Measurements from ENCODE around the gene CAB39L. TPM values are rescaled to one million over a fixed set of nuclear protein-coding genes. Genes with fewer than 3 reads are reported as not detected.

Gene CAB39L
- polyA plus RNA-seq, 2 of the 4 experiments (the other 2 are of a cell fraction), result 2.3 to 5.2 TPM

DNA sequence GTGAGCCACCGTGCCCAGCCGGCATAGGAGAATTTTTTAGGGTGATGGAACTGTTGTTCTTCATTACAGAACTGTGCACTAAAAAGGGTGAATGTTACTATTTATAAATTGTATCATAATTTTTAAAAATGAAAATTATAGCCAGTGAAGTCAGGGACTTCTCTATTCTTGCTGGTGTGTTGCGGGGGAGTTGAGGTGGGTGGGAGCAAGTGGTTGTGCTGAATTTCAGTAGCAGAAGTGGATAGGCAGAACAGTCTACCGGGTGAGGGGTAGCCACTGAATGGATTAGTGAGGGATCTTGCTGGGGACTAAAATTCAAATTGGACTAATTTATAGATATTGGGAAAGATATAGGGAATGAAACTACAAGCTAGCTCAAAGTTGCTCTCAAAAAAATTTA is 74.0 kb downstream of the CAB39L start:
- H3K27ac ChIP-seq, result no peak overlapping the region
- H3K4me2 ChIP-seq, result no peak overlapping the region
- DNase-seq (ENCODE audit: low read depth in 1 of 2, low spot score in 1 of 2), result no peak
- H3K4me1 ChIP-seq, result peaks cover 5% of the 10 kb centered on the region; the same call in 2 of the 3 replicates
- no peak for ATAC-seq
- no peaks in the 10 kb centered on the region for H3K9me3 ChIP-seq
- FAIRE-seq, result no peak
- no peak for TF ChIP-seq POLR2AphosphoS2 (conservative IDR thresholded peaks at IDR 0.05; ENCODE audit: low read length)
- TF ChIP-seq CHD4 (IDR thresholded peaks at IDR 0.05; ENCODE audit: borderline replicate concordance), result no peak
- TF ChIP-seq ZFP36 (IDR thresholded peaks at IDR 0.05; ENCODE audit: borderline replicate concordance, partially characterized antibody), result no peak
- no peak for TF ChIP-seq EP300 (IDR thresholded peaks at IDR 0.05)
- TF ChIP-seq RCOR1 (IDR thresholded peaks at IDR 0.05; ENCODE audit: low read depth, low read length), result no peak
- TF ChIP-seq RNF2 (IDR thresholded peaks at IDR 0.05; ENCODE audit: borderline replicate concordance, low read depth), result no peak
- 90% methylated on average over 4 of the region's 4 CpGs for WGBS (ENCODE audit: missing lambda C conversion rate)
- POLR2A ChIA-PET, result no interaction called here
- CTCF ChIA-PET, result no interaction called here
- no peak overlapping the region for H3K4me3 ChIP-seq

- TF ChIP-seq CHD4 (IDR thresholded peaks at IDR 0.05; ENCODE audit: borderline replicate concordance), result no peak
- TF ChIP-seq FOSB (CRISPR knock-in tag; IDR thresholded peaks at IDR 0.05), result no peak
- TF ChIP-seq, protein P1, sequence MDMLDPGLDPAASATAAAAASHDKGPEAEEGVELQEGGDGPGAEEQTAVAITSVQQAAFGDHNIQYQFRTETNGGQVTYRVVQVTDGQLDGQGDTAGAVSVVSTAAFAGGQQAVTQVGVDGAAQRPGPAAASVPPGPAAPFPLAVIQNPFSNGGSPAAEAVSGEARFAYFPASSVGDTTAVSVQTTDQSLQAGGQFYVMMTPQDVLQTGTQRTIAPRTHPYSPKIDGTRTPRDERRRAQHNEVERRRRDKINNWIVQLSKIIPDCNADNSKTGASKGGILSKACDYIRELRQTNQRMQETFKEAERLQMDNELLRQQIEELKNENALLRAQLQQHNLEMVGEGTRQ (IDR thresholded peaks at IDR 0.05), result no peak
- TF ChIP-seq, protein P2, sequence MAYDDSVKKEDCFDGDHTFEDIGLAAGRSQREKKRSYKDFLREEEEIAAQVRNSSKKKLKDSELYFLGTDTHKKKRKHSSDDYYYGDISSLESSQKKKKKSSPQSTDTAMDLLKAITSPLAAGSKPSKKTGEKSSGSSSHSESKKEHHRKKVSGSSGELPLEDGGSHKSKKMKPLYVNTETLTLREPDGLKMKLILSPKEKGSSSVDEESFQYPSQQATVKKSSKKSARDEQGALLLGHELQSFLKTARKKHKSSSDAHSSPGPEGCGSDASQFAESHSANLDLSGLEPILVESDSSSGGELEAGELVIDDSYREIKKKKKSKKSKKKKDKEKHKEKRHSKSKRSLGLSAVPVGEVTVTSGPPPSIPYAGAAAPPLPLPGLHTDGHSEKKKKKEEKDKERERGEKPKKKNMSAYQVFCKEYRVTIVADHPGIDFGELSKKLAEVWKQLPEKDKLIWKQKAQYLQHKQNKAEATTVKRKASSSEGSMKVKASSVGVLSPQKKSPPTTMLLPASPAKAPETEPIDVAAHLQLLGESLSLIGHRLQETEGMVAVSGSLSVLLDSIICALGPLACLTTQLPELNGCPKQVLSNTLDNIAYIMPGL (CRISPR knock-in tag; IDR thresholded peaks at IDR 0.05; ENCODE audit: borderline replicate concordance), result no peak
- no peak for TF ChIP-seq CHD2 (IDR thresholded peaks at IDR 0.05; ENCODE audit: low read length, partially characterized antibody)
- no peak for TF ChIP-seq SREBF2 (IDR thresholded peaks at IDR 0.05)
- no peak for TF ChIP-seq MAZ (IDR thresholded peaks at IDR 0.05; ENCODE audit: borderline replicate concordance, low read depth, low read length)
- no peak for TF ChIP-seq EHMT2 (IDR thresholded peaks at IDR 0.05; ENCODE audit: low read depth)
- no peak for TF ChIP-seq CBX8 (IDR thresholded peaks at IDR 0.05)
- no peak for TF ChIP-seq MYC (IDR thresholded peaks at IDR 0.05; ENCODE audit: borderline replicate concordance, low read length)
- TF ChIP-seq, protein P3, sequence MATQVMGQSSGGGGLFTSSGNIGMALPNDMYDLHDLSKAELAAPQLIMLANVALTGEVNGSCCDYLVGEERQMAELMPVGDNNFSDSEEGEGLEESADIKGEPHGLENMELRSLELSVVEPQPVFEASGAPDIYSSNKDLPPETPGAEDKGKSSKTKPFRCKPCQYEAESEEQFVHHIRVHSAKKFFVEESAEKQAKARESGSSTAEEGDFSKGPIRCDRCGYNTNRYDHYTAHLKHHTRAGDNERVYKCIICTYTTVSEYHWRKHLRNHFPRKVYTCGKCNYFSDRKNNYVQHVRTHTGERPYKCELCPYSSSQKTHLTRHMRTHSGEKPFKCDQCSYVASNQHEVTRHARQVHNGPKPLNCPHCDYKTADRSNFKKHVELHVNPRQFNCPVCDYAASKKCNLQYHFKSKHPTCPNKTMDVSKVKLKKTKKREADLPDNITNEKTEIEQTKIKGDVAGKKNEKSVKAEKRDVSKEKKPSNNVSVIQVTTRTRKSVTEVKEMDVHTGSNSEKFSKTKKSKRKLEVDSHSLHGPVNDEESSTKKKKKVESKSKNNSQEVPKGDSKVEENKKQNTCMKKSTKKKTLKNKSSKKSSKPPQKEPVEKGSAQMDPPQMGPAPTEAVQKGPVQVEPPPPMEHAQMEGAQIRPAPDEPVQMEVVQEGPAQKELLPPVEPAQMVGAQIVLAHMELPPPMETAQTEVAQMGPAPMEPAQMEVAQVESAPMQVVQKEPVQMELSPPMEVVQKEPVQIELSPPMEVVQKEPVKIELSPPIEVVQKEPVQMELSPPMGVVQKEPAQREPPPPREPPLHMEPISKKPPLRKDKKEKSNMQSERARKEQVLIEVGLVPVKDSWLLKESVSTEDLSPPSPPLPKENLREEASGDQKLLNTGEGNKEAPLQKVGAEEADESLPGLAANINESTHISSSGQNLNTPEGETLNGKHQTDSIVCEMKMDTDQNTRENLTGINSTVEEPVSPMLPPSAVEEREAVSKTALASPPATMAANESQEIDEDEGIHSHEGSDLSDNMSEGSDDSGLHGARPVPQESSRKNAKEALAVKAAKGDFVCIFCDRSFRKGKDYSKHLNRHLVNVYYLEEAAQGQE (IDR thresholded peaks at IDR 0.05), result no peak
- no peak for TF ChIP-seq NFE2L2 (conservative IDR thresholded peaks at IDR 0.05; ENCODE audit: low read length)
- no peak for TF ChIP-seq SMC3 (IDR thresholded peaks at IDR 0.05)
- TF ChIP-seq POLR2AphosphoS2 (conservative IDR thresholded peaks at IDR 0.05; ENCODE audit: low read length), result no peak
- TF ChIP-seq PHF8 (IDR thresholded peaks at IDR 0.05; ENCODE audit: borderline replicate concordance, low read depth), result no peak
- TF ChIP-seq FOXS1 (CRISPR knock-in tag; IDR thresholded peaks at IDR 0.05), result no peak
- TF ChIP-seq EP300 (IDR thresholded peaks at IDR 0.05), result no peak
- ChIA-PET CTCF (no interaction called here), POLR2A (no interaction called here)
- no peak for ATAC-seq
- 48% methylated on average over 2 of the region's 2 CpGs for WGBS (ENCODE audit: missing lambda C conversion rate)
- FAIRE-seq, result no peak
- Histone ChIP-seq H3K27ac (no peak overlapping the region), H3K4me2 (no peak overlapping the region), H3K9me3 (no peaks in the 10 kb centered on the region), H3K4me1 (no peaks in the 10 kb centered on the region), H3K4me3 (no peak overlapping the region)
- no peak for DNase-seq (ENCODE audit: low read depth in 1 of 2, low spot score in 1 of 2)
Observed at GRCh38 chr13:49368688-49369087, 75.2 kb downstream of the CAB39L start.
